PC-3 (cell line): ENCODE results near the gene NFKB1. TPM values are rescaled to one million over a fixed set of nuclear protein-coding genes. Genes with fewer than 3 reads are reported as not detected.

Experiments
- ATAC-seq: fragments of 200-7000 bp; cut with Tn5 transposase; 2 replicates; pipeline ENCODE4 v1.9.1; 2020; ENCODE audit warnings: mild to moderate bottlenecking, moderate library complexity
- BruUV-seq: library from RNA; stranded (reverse); fragments of 400-500 nt; replicated peaks from 2 replicates; lab custom pipeline; 2021; lab: Mats Ljungman, UMichigan
- CTCF ChIA-PET: fragments of 300-600 bp; sonication (Branson Sonifier 250); formaldehyde crosslinking; loops from one replicate; lab custom pipeline; 2022; ENCODE audit warnings: antibody characterized with exemption; lab: Charles Lee
- POLR2A ChIA-PET: fragments of 300-600 bp; sonication (Branson Sonifier 250); formaldehyde crosslinking; loops from one replicate; lab custom pipeline; 2022; ENCODE audit warnings: antibody characterized with exemption; ENCODE audit not compliant: unreplicated experiment; lab: Charles Lee
- DNase-seq: peaks from one replicate; pipeline ENCODE4 v3.0.0-alpha.2; 2015
- H2AFZ ChIP-seq: fragments of 300-600 bp; sonication (generic); 2 replicates; pipeline ENCODE4 v1.6.0; 2016; ENCODE audit warnings: antibody characterized with exemption, low read length
- H3F3A ChIP-seq: fragments of 300-600 bp; sonication (generic); one replicate; pipeline ENCODE4 v1.6.0; 2017; ENCODE audit warnings: antibody characterized with exemption, low read length, control low read depth, mild to moderate bottlenecking; ENCODE audit not compliant: unreplicated experiment
- H3K27ac ChIP-seq: fragments of 300-600 bp; sonication (generic); 2 replicates; pipeline ENCODE4 v1.5.1; 2016; ENCODE audit warnings: mild to moderate bottlenecking, low read length
- H3K27me3 ChIP-seq: fragments of 300-600 bp; sonication (generic); 2 replicates; pipeline ENCODE4 v1.6.1; 2016; ENCODE audit warnings: low read length, mixed read lengths
- H3K36me3 ChIP-seq: fragments of 300-600 bp; sonication (generic); 2 replicates; pipeline ENCODE4 v1.6.1; 2016; ENCODE audit warnings: low read depth, mixed run types, low read length, mixed read lengths
- H3K4me1 ChIP-seq: fragments of 300-600 bp; sonication (generic); 2 replicates; pipeline ENCODE4 v1.5.1; 2016; ENCODE audit warnings: low read length; ENCODE audit not compliant: insufficient read depth
- H3K4me2 ChIP-seq: fragments of 300-600 bp; sonication (generic); 2 replicates; pipeline ENCODE4 v1.6.0; 2016; ENCODE audit warnings: low read length
- H3K4me3 ChIP-seq: fragments of 300-600 bp; sonication (generic); 2 replicates; pipeline ENCODE4 v1.5.1; 2016; ENCODE audit warnings: mild to moderate bottlenecking, low read length, mixed read lengths
- H3K79me2 ChIP-seq: fragments of 300-600 bp; sonication (generic); 2 replicates; pipeline ENCODE4 v1.6.1; 2017; ENCODE audit warnings: low read length, mixed read lengths
- H3K9ac ChIP-seq: fragments of 300-600 bp; sonication (generic); 2 replicates; pipeline ENCODE4 v1.6.0; 2016; ENCODE audit warnings: mild to moderate bottlenecking, low read length
- H3K9me2 ChIP-seq: fragments of 300-600 bp; sonication (generic); replicated peaks from 2 replicates; pipeline ENCODE4 v1.6.1; 2016; ENCODE audit warnings: mixed run types, low read length, mixed read lengths
- H3K9me3 ChIP-seq: fragments of 300-600 bp; sonication (generic); 2 replicates; pipeline ENCODE4 v1.6.1; 2016; ENCODE audit warnings: low read length, mixed read lengths
- H4K20me1 ChIP-seq: fragments of 300-600 bp; sonication (generic); 2 replicates; pipeline ENCODE4 v1.6.1; 2016; ENCODE audit warnings: low read length, mixed read lengths
- CTCF ChIP-seq: fragments of 300-600 bp; sonication (generic); conservative IDR thresholded peaks from 2 replicates; pipeline ENCODE4 v1.5.1; 2017; ENCODE audit warnings: antibody characterized with exemption, low read depth, mild to moderate bottlenecking, low read length
- EZH2 ChIP-seq: fragments of 300-600 bp; sonication (generic); IDR thresholded peaks from one replicate; pipeline ENCODE4 v1.6.1; 2017; ENCODE audit warnings: antibody characterized with exemption, mild to moderate bottlenecking, low read length; ENCODE audit not compliant: unreplicated experiment
- EZH2phosphoT487 ChIP-seq: fragments of 300-600 bp; sonication (generic); IDR thresholded peaks from 2 replicates; pipeline ENCODE4 v1.6.1; 2018; ENCODE audit warnings: mild to moderate bottlenecking, antibody characterized with exemption, low read length, borderline replicate concordance
- intact Hi-C: fragments of 100-400 bp; cut with micrococcal nuclease; formaldehyde crosslinking; loops from 2 replicates; pipeline ENCODE4 v1.9.0; 2023
- total RNA-seq: library from RNA; depleted of rRNA; stranded (reverse); fragments of >200 nt; gene quantifications from 2 replicates; pipeline ENCODE4 v1.2.3, GENCODE V29; 2014

Gene NFKB1
- total RNA-seq, 1 experiment from 2014 or later = 22.2 TPM

GRCh38 chr4:102543030-102543928 is 42.1 kb downstream of the NFKB1 start:
- DNase-seq (no peak), ATAC-seq (no peak)
- no peaks in the 10 kb centered on the region; the same call in 1 of the 2 replicates for H3K36me3 ChIP-seq
- no peak overlapping the region for H3K9ac ChIP-seq
- TF ChIP-seq EZH2 = no peak
- TF ChIP-seq CTCF = no peak
- TF ChIP-seq EZH2phosphoT487 = no peak
- H3F3A ChIP-seq = no peaks in the 10 kb centered on the region
- no TSS peak for BruUV-seq
- ChIA-PET POLR2A (no interaction called here), CTCF (no interaction called here)
- no peaks in the 10 kb centered on the region for H3K9me3 ChIP-seq
- no peaks in the 10 kb centered on the region for H3K79me2 ChIP-seq
- intact Hi-C loops = loop anchor here (5.0 kb wide), 1 partner anchor 41 kb away; the partner anchor contains the start of gene NFKB1
- no peaks in the 10 kb centered on the region for H3K27me3 ChIP-seq
- H2AFZ ChIP-seq = no peak overlapping the region
- H3K4me1 ChIP-seq = no peaks in the 10 kb centered on the region
- H3K9me2 ChIP-seq = no peaks in the 10 kb centered on the region
- no peak overlapping the region for H3K4me2 ChIP-seq
- H4K20me1 ChIP-seq = no peaks in the 10 kb centered on the region
- H3K4me3 ChIP-seq = no peak overlapping the region
- no peak overlapping the region for H3K27ac ChIP-seq

- Histone ChIP-seq H3K27me3 (no peaks in the 10 kb centered on the region), H3K36me3 (0 out of 2 replicates have a peak, but pooled peaks cover 5% of the 10 kb centered on the region), H3K9me2 (no peaks in the 10 kb centered on the region), H3K4me3 (no peak overlapping the region), H3K4me1 (no peaks in the 10 kb centered on the region), H2AFZ (no peak overlapping the region), H3K9me3 (no peaks in the 10 kb centered on the region), H3K27ac (no peak overlapping the region), H3F3A (no peaks in the 10 kb centered on the region), H3K9ac (no peak overlapping the region), H3K4me2 (no peak overlapping the region), H3K79me2 (no peaks in the 10 kb centered on the region), H4K20me1 (no peaks in the 10 kb centered on the region)
- DNase-seq (no peak), ATAC-seq (no peak)
- POLR2A ChIA-PET = no interaction called here
- intact Hi-C loops = no loop called here
- CTCF ChIA-PET = no interaction called here
- no TSS peak for BruUV-seq
- no peak for TF ChIP-seq EZH2phosphoT487
- TF ChIP-seq CTCF = no peak
- no peak for TF ChIP-seq EZH2
These were observed 45.5 kb downstream of the NFKB1 start for GRCh38 chr4:102546635-102547034.

GRCh38 chr4:102547973-102548372 is 46.8 kb downstream of the NFKB1 start:
- Histone ChIP-seq H3K79me2 (no peaks in the 10 kb centered on the region), H4K20me1 (no peaks in the 10 kb centered on the region), H3K36me3 (0 out of 2 replicates have a peak, but pooled peaks cover 5% of the 10 kb centered on the region), H3K27ac (no peak overlapping the region), H3K9ac (no peak overlapping the region), H3K9me3 (no peaks in the 10 kb centered on the region), H3K27me3 (no peaks in the 10 kb centered on the region), H3K4me1 (no peaks in the 10 kb centered on the region), H3K4me2 (no peak overlapping the region), H3F3A (no peaks in the 10 kb centered on the region), H2AFZ (no peak overlapping the region), H3K9me2 (no peaks in the 10 kb centered on the region), H3K4me3 (no peak overlapping the region)
- ChIA-PET POLR2A (no interaction called here), CTCF (no interaction called here)
- no TSS peak for BruUV-seq
- intact Hi-C loops = no loop called here
- DNase-seq (no peak), ATAC-seq (no peak)
- TF ChIP-seq EZH2phosphoT487 (no peak), EZH2 (no peak), CTCF (no peak)
